HepG2 (cell line): Measurements from ENCODE around the gene BBIP1. TPM values are rescaled to one million over a fixed set of nuclear protein-coding genes. Genes with fewer than 3 reads are reported as not detected.

Experiments
- ATAC-seq: fragments of 200-7000 bp; cut with Tn5 transposase; 3 replicates; pipeline ENCODE4 v1.9.1; 2020; ENCODE audit warnings: mild to moderate bottlenecking, moderate library complexity
- BruUV-seq: library from RNA; stranded (reverse); fragments of 400-500 nt; replicated peaks from 2 replicates; lab custom pipeline; 2021; lab: Mats Ljungman, UMichigan
- CTCF ChIA-PET: fragments of 300-600 bp; formaldehyde crosslinking; extraction: SDS; loops from one replicate; lab custom pipeline; 2021; ENCODE audit warnings: low total read pairs, inconsistent platforms, low intra/inter-chr PET ratio; lab: Yijun Ruan, JAX
- POLR2A ChIA-PET: fragments of 350-600 bp; sonication (Branson Sonifier 250); formaldehyde crosslinking; loops from one replicate; lab custom pipeline; 2020; ENCODE audit warnings: antibody characterized with exemption, inconsistent platforms; lab: Yijun Ruan, JAX
- DNase-seq: peaks from one replicate; pipeline ENCODE4 v3.0.0-alpha.2; 2015; ENCODE audit warnings: low spot score
- FAIRE-seq: peaks from 3 replicates; lab custom pipeline; 2011; peaks lifted over from hg19 to GRCh38; lab: Jason Lieb, UNC
- H2AFZ ChIP-seq: one replicate; pipeline ENCODE4 v1.6.1; 2011; ENCODE audit warnings: low read length, inconsistent platforms
- H3K27ac ChIP-seq: fragments of 300-600 bp; 3 replicates; pipeline ENCODE4 v1.8.0; 2011; ENCODE audit warnings: mixed run types, mild to moderate bottlenecking, mixed read lengths, low read length, inconsistent platforms; ENCODE audit not compliant: insufficient read depth; ENCODE audit errors: extremely low read length
- H3K27me3 ChIP-seq, 2 experiments: fragments of 200-600 bp in 1 of 2; 2 replicates in 1 of 2; 3 replicates in 1 of 2; pipeline versions ENCODE4 v1.6.0 to v1.8.0; 2011; ENCODE audit warnings: low read length in 2 of 2, mild to moderate bottlenecking in 2 of 2, moderate library complexity in 2 of 2, inconsistent platforms in 1 of 2; ENCODE audit not compliant: insufficient read depth in 2 of 2, control insufficient read depth in 1 of 2
- H3K36me3 ChIP-seq, 2 experiments: fragments of 200-600 bp in 1 of 2; replicated peaks in 1 of 2; 2 replicates in 1 of 2; 3 replicates in 1 of 2; pipeline versions ENCODE4 v1.5.1 to v1.8.0; 2011; ENCODE audit warnings: low read length in 2 of 2, inconsistent platforms in 1 of 2; ENCODE audit not compliant: insufficient read depth in 2 of 2, control insufficient read depth in 1 of 2
- H3K4me1 ChIP-seq: 2 replicates; pipeline ENCODE4 v1.5.1; 2012; ENCODE audit warnings: low read length, inconsistent platforms; ENCODE audit not compliant: insufficient read depth
- H3K4me2 ChIP-seq: 2 replicates; pipeline ENCODE4 v1.6.0; 2011; ENCODE audit warnings: low read depth, low read length, inconsistent platforms
- H3K4me3 ChIP-seq, 3 experiments: fragments of 200-600 bp in 1 of 3; sonication (generic), shearing (Covaris generic) in 1 of 3; replicated peaks in 1 of 3; 2 replicates each; pipeline ENCODE4 v1.5.1; 2011 to 2016; ENCODE audit warnings: low read length in 3 of 3, inconsistent platforms in 2 of 3, low read depth in 2 of 3, mild to moderate bottlenecking in 2 of 3, control low read depth in 1 of 3, mixed read lengths in 1 of 3; ENCODE audit not compliant: insufficient read depth in 1 of 3
- H3K79me2 ChIP-seq: one replicate; pipeline ENCODE4 v1.6.1; 2011; ENCODE audit warnings: low read length, inconsistent platforms; ENCODE audit not compliant: insufficient read depth
- H3K9ac ChIP-seq: 2 replicates; pipeline ENCODE4 v1.6.0; 2011; ENCODE audit warnings: mild to moderate bottlenecking, low read depth, low read length, inconsistent platforms; ENCODE audit not compliant: insufficient read depth
- H3K9me3 ChIP-seq: 2 replicates; pipeline ENCODE4 v1.5.1; 2012; ENCODE audit warnings: mild to moderate bottlenecking, low read length
- H4K20me1 ChIP-seq: 2 replicates; pipeline ENCODE4 v1.6.0; 2011; ENCODE audit warnings: inconsistent platforms, mild to moderate bottlenecking, low read length, moderate library complexity; ENCODE audit not compliant: insufficient read depth
- AHDC1 ChIP-seq: sonication (generic); formaldehyde crosslinking; IDR thresholded peaks from 2 replicates; pipeline ENCODE4 v1.5.1; 2020; ENCODE audit warnings: mild to moderate bottlenecking, missing genetic modification reagents, borderline replicate concordance
- FOXC1 ChIP-seq: sonication (generic); formaldehyde crosslinking; IDR thresholded peaks from 2 replicates; pipeline ENCODE4 v1.8.0; 2022; ENCODE audit warnings: mild to moderate bottlenecking, missing genetic modification reagents, borderline replicate concordance
- HOMEZ ChIP-seq: IDR thresholded peaks from 2 replicates; pipeline ENCODE4 v1.6.1; 2016; ENCODE audit warnings: low read depth
- IKZF5 ChIP-seq: IDR thresholded peaks from 2 replicates; pipeline ENCODE4 v1.6.1; 2018; ENCODE audit warnings: missing genetic modification reagents, mild to moderate bottlenecking, missing compliant biosample characterization
- MEF2D ChIP-seq: sonication (generic); formaldehyde crosslinking; IDR thresholded peaks from 2 replicates; pipeline ENCODE4 v1.5.1; 2020; ENCODE audit warnings: mild to moderate bottlenecking, missing genetic modification reagents
- RFXANK ChIP-seq: IDR thresholded peaks from 2 replicates; pipeline ENCODE4 v1.6.1; 2016
- TEF ChIP-seq: sonication (generic); formaldehyde crosslinking; IDR thresholded peaks from 2 replicates; pipeline ENCODE4 v1.5.0; 2020; ENCODE audit warnings: missing genetic modification reagents
- XBP1 ChIP-seq: sonication (generic); formaldehyde crosslinking; IDR thresholded peaks from 2 replicates; pipeline ENCODE4 v1.5.0; 2020; ENCODE audit warnings: missing genetic modification reagents
- ZBTB7A ChIP-seq: sonication (generic); formaldehyde crosslinking; IDR thresholded peaks from 2 replicates; pipeline ENCODE4 v1.8.0; 2022; ENCODE audit warnings: mild to moderate bottlenecking, missing genetic modification reagents
- ZFP41 ChIP-seq: sonication (generic); formaldehyde crosslinking; IDR thresholded peaks from 2 replicates; pipeline ENCODE4 v1.4.0; 2020; ENCODE audit warnings: mild to moderate bottlenecking, missing genetic modification reagents, borderline replicate concordance
- ZNF264 ChIP-seq: sonication (generic); formaldehyde crosslinking; IDR thresholded peaks from 2 replicates; pipeline ENCODE4 v1.4.0; 2020; ENCODE audit warnings: missing genetic modification reagents
- ZNF781 ChIP-seq: sonication (generic); formaldehyde crosslinking; IDR thresholded peaks from 2 replicates; pipeline ENCODE4 v1.5.1; 2020; ENCODE audit warnings: borderline replicate concordance, mild to moderate bottlenecking, missing genetic modification reagents; ENCODE audit errors: not compliant biosample characterization
- ZSCAN20 ChIP-seq: sonication (generic); formaldehyde crosslinking; IDR thresholded peaks from 2 replicates; pipeline ENCODE4 v1.4.0; 2020; ENCODE audit warnings: missing genetic modification reagents, mild to moderate bottlenecking, borderline replicate concordance
- WGBS: methylation state at CpG from one replicate; pipeline ENCODE4 v1.1.6; 2017; ENCODE audit warnings: low lambda C conversion rate; 5-methylcytosine and 5-hydroxymethylcytosine counted together
- in situ Hi-C: cut with HindIII; loops from 2 replicates; pipeline ENCODE4 v1.10.0; 2017; ENCODE audit warnings: low pct_unique_long_range_greater_than_20kb; ENCODE audit not compliant: extremely low pct_ligation_motif_present
- intact Hi-C: fragments of 100-400 bp; cut with micrococcal nuclease; formaldehyde crosslinking; loops from one replicate; pipeline ENCODE4 v1.10.0; 2022; ENCODE audit not compliant: unreplicated experiment
- polyA plus RNA-seq, 8 experiments: library from polyadenylated mRNA; depleted of rRNA in 3 of 8; stranded (reverse) in 7 of 8; unstranded in 1 of 8; fragments of >200 nt; fragmentation: Illumina TruSeq in 4 of 8; extraction: Trizol in 4 of 8; gene quantifications; 2 replicates each; pipeline versions ENCODE4 v1.2.1 to v1.2.3, GENCODE V29; 2011 to 2016; ENCODE audit warnings: low read depth in 4 of 8, missing spikeins in 1 of 8, mixed read lengths in 1 of 8; ENCODE audit not compliant: insufficient read depth in 1 of 8
- total RNA-seq, 5 experiments: library from RNA; depleted of rRNA; stranded (reverse); fragments of >200 nt; fragmentation: Illumina TruSeq; extraction: Trizol; gene quantifications; 2 replicates each; pipeline ENCODE4 v1.2.3, GENCODE V29; 2016; ENCODE audit warnings: low read depth in 1 of 5

Gene BBIP1
- total and polyA plus RNA-seq, 2 of the 13 experiments (the other 11 are each of a cell fraction or from before 2014, with no cell fraction given), result 18.3 to 24.1 TPM

- TSS peak; percentile 91 for BruUV-seq
- Histone ChIP-seq H3K79me2 (peaks cover 30% of the 10 kb centered on the region), H3K9ac (peak within 1 kb of the TSS; percentile 78), H3K4me3 (peak within 1 kb of the TSS; percentile 72 to 82 (median 76)), H2AFZ (peak within 1 kb of the TSS; percentile 79), H3K4me2 (peak within 1 kb of the TSS; percentile 87), H3K4me1 (peaks cover 45% of the 10 kb centered on the region), H3K36me3 (peaks cover 2 to 5% of the 10 kb centered on the region in 2 experiments; a peak in 2 of 5 replicates), H3K9me3 (no peaks in the 10 kb centered on the region), H3K27ac (peak within 1 kb of the TSS; percentile 92), H4K20me1 (peaks cover 6% of the 10 kb centered on the region; the same call in 1 of the 2 replicates), H3K27me3 (no peaks in the 10 kb centered on the region)
- ChIA-PET POLR2A (interaction anchor here (0.6 to 1.3 kb wide), 23 partner anchors 10 to 864 kb away, joined by 3 to 53 read pairs (median 4); partner anchors contain the start of genes ADD3, BBIP1 and SHOC2), CTCF (no interaction called here)
- 8% methylated on average over 37 of the region's 47 CpGs for WGBS
- intact Hi-C loops, result loop anchor here (5.0 kb wide), 3 partner anchors 39 to 124 kb away; no protein-coding TSS in a partner anchor
- ATAC-seq (peak; percentile 93), FAIRE-seq (peak; percentile 92), DNase-seq (peak; percentile 94)
- in situ Hi-C loops, result no loop called here
- TF ChIP-seq HOMEZ (CRISPR knock-in tag) (peak; percentile 47; the same call in 1 of the 2 replicates), ZNF264 (no peak), XBP1 (CRISPR knock-in tag) (no peak), FOXC1 (CRISPR knock-in tag) (peak; percentile 54; the same call in 1 of the 2 replicates), ZFP41 (CRISPR knock-in tag) (no peak), AHDC1 (peak; percentile 31; the same call in 1 of the 2 replicates), MEF2D (CRISPR knock-in tag) (0 out of 2 replicates have a peak, but pooled peaks have one; percentile 41), RFXANK (CRISPR knock-in tag) (peak; percentile 97), ZNF781 (CRISPR knock-in tag) (peak; percentile 15), ZSCAN20 (0 out of 2 replicates have a peak, but pooled peaks have one; percentile 12), TEF (CRISPR knock-in tag) (0 out of 2 replicates have a peak, but pooled peaks have one; percentile 5), ZBTB7A (CRISPR knock-in tag) (0 out of 2 replicates have a peak, but pooled peaks have one; percentile 4), IKZF5 (CRISPR knock-in tag) (no peak)
Observed at GRCh38 chr10:110871298-110872084, 47.5 kb downstream of the BBIP1 start, which contains the start of gene PDCD4. TSS of gene PDCD4 (plus strand) at chr10:110871928. CDS start at chr10:110876028, 4,100 bp downstream.
